Fibroblast of skin of left biceps (primary cell): ENCODE data around the gene DUSP2.
"Not testable (repeated sequence)": the region's sequence is repeated elsewhere in the genome, so short reads cannot be mapped to it uniquely, and the experiment has no call there.

Experiments
- DNase-seq, 2 experiments: peaks; one replicate each; pipeline ENCODE4 v3.0.0-alpha.2; 2013; ENCODE audit warnings: low read depth in 2 of 2

The DUSP2 gene

GRCh38 chr2:96147593-96148201 lies 2.5 kb upstream of the DUSP2 start:
- no peak for DNase-seq

GRCh38 chr2:96146881-96147592 lies 1.8 kb upstream of the DUSP2 start:
- no peak for DNase-seq

- DNase-seq, result no peak
Observed at GRCh38 chr2:96146153-96146880, 1.1 kb upstream of the DUSP2 start.

- DNase-seq, result no peak
Observed at GRCh38 chr2:96145848-96146152, 560 bp upstream of the DUSP2 start.

GRCh38 chr2:96144481-96145035 lies 682 bp downstream of the DUSP2 start:
- DNase-seq, result no peak

GRCh38 chr2:96143848-96144480 lies 1.3 kb downstream of the DUSP2 start:
- no peak for DNase-seq

- no peak for DNase-seq
Observed at GRCh38 chr2:96143231-96143847, 1.9 kb downstream of the DUSP2 start.

GRCh38 chr2:96142217-96143113 lies 2.8 kb downstream of the DUSP2 start:
- no peak for DNase-seq

GRCh38 chr2:96141624-96141967 lies 3.6 kb downstream of the DUSP2 start:
- not testable (repeated sequence) for DNase-seq

- DNase-seq, result no peak
Observed at GRCh38 chr2:96140941-96141623, 4.2 kb downstream of the DUSP2 start.

- no peak for DNase-seq
Observed at GRCh38 chr2:96139181-96139758, 6.0 kb downstream of the DUSP2 start.

GRCh38 chr2:96138179-96139145 lies 6.8 kb downstream of the DUSP2 start, which contains the start of gene ASTL:
Gene ASTL, minus strand, starts transcription at chr2:96138502. Its CDS starts 66 bp downstream, at chr2:96138436.
- no peak for DNase-seq

- DNase-seq, result no peak
Observed at GRCh38 chr2:96137321-96138178, 7.7 kb downstream of the DUSP2 start.

- DNase-seq, result no peak
Observed at GRCh38 chr2:96136129-96136720, 9.0 kb downstream of the DUSP2 start.

GRCh38 chr2:96135621-96136020 lies 9.6 kb downstream of the DUSP2 start:
- DNase-seq, result no peak

GRCh38 chr2:96135171-96135570 lies 10.1 kb downstream of the DUSP2 start:
- DNase-seq, result no peak

- no peak for DNase-seq
Observed at GRCh38 chr2:96134421-96134820, 10.8 kb downstream of the DUSP2 start.
